ENCODE results near the gene DCK.
"Not testable (repeated sequence)": the region's sequence is repeated elsewhere in the genome, so short reads cannot be mapped to it uniquely, and the experiment has no call there.

DCK gene

GRCh38 chr4:71029504-71029903 is 36.1 kb downstream of the DCK start:
- no peak for DNase-seq (ENCODE audit: low read depth)
- no peak for TF ChIP-seq CTCF (IDR thresholded peaks at IDR 0.05; ENCODE audit: low read depth, low read length, missing control alignments)
- H3K4me3 ChIP-seq (ENCODE audit: low read depth, low read length) = no peak overlapping the region

- DNase-seq (ENCODE audit: low read depth); H3K4me3 ChIP-seq (ENCODE audit: low read depth, low read length): not testable (repeated sequence)
Observed at GRCh38 chr4:71032106-71032505, 38.7 kb downstream of the DCK start.

GRCh38 chr4:71045256-71045655 is 51.8 kb downstream of the DCK start:
- no peak for DNase-seq (ENCODE audit: low read depth)
- TF ChIP-seq CTCF (IDR thresholded peaks at IDR 0.05; ENCODE audit: low read depth, low read length, missing control alignments) = no peak
- no peak overlapping the region for H3K4me3 ChIP-seq (ENCODE audit: low read depth, low read length)

- H3K4me3 ChIP-seq (ENCODE audit: low read depth, low read length) = no peak overlapping the region
- DNase-seq (ENCODE audit: low read depth) = no peak
- TF ChIP-seq CTCF (IDR thresholded peaks at IDR 0.05; ENCODE audit: low read depth, low read length, missing control alignments) = no peak
Observed at GRCh38 chr4:71049395-71049794, 55.9 kb downstream of the DCK start.

GRCh38 chr4:71050809-71051208 is 57.4 kb downstream of the DCK start:
- no peak for TF ChIP-seq CTCF (IDR thresholded peaks at IDR 0.05; ENCODE audit: low read depth, low read length, missing control alignments)
- H3K4me3 ChIP-seq (ENCODE audit: low read depth, low read length) = no peak overlapping the region
- DNase-seq (ENCODE audit: low read depth) = no peak

GRCh38 chr4:71052034-71052433 is 58.6 kb downstream of the DCK start:
- no peak overlapping the region for H3K4me3 ChIP-seq (ENCODE audit: low read depth, low read length)
- DNase-seq (ENCODE audit: low read depth) = no peak
- TF ChIP-seq CTCF (IDR thresholded peaks at IDR 0.05; ENCODE audit: low read depth, low read length, missing control alignments) = no peak

GRCh38 chr4:71052716-71053115 is 59.3 kb downstream of the DCK start:
- no peak for TF ChIP-seq CTCF (IDR thresholded peaks at IDR 0.05; ENCODE audit: low read depth, low read length, missing control alignments)
- DNase-seq (ENCODE audit: low read depth) = no peak
- no peak overlapping the region for H3K4me3 ChIP-seq (ENCODE audit: low read depth, low read length)

- not testable (repeated sequence) for DNase-seq (ENCODE audit: low read depth)
Observed at GRCh38 chr4:71053613-71054012, 60.2 kb downstream of the DCK start.

GRCh38 chr4:71059573-71059972 is 66.1 kb downstream of the DCK start:
- not testable (repeated sequence) for DNase-seq (ENCODE audit: low read depth)

More at GRCh38 chr4:71053613-71054012, 60.2 kb downstream of the DCK start:
- not testable (repeated sequence) for H3K4me3 ChIP-seq (ENCODE audit: low read depth, low read length)

More at GRCh38 chr4:71059573-71059972, 66.1 kb downstream of the DCK start:
- H3K4me3 ChIP-seq (ENCODE audit: low read depth, low read length) = not testable (repeated sequence)

All from GM12864 (cell line).